Measurements from ENCODE around the gene CD300LF. TPM values are rescaled to one million over a fixed set of nuclear protein-coding genes. Genes with fewer than 3 reads are reported as not detected.
A peak's percentile ranks its signal among the peaks of the same experiment; 100 is the strongest.

CD300LF gene
- total RNA-seq, 1 experiment from 2014 or later, result not detected

DNA sequence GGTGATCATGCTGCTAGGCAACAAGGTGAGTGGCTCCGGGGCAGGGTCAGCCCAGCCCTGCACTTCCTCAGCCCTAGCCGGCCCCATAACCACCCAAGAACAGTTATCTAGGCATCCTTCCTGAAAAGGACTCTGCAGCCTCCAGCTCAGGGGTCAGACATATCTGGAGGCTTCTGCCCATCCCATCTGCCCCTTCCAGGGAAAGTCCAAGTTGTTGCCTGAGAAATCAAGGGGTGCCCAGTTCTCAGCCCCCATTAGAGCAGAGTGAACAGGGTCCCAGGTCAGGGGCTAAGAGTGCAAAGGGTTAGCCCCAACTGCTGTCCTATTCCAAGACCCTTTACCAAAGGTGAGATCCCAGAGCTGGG is 31.6 kb upstream of the CD300LF start:
- Histone ChIP-seq H3K79me2 (ENCODE audit: insufficient read depth, low read length) (no peaks in the 10 kb centered on the region), H3K9me3 (ENCODE audit: control insufficient read depth, low read depth, low read length) (no peaks in the 10 kb centered on the region), H3K14ac (ENCODE audit: insufficient read depth, low read length) (no peak overlapping the region), H3T11ph (ENCODE audit: low read length) (no peak overlapping the region), H2BK5ac (ENCODE audit: insufficient read length, low read length) (no peak overlapping the region), H3K4me2 (ENCODE audit: insufficient read depth, insufficient read length, low read length) (no peak overlapping the region), H3K4me1 (ENCODE audit: insufficient read depth, low read length) (peaks cover 15% of the 10 kb centered on the region), H3K9ac (ENCODE audit: extremely low read depth, insufficient read length, low read length) (no peak overlapping the region), H3K27ac (ENCODE audit: insufficient read length, low read depth, low read length) (no peak overlapping the region), H2BK120ac (ENCODE audit: low read depth, low read length, poor library complexity, severe bottlenecking) (no peak overlapping the region), H3K23ac (ENCODE audit: insufficient read length, low read depth, low read length) (no peak overlapping the region), H4K8ac (replicated peaks; ENCODE audit: insufficient read length, low read depth, low read length) (no peak overlapping the region), H3K27me3 (ENCODE audit: insufficient read depth, low read length) (no peaks in the 10 kb centered on the region), H3K23me2 (ENCODE audit: insufficient read length, low read depth, low read length, poor library complexity, severe bottlenecking) (peaks cover 5% of the 10 kb centered on the region), H2BK15ac (ENCODE audit: low read depth, low read length) (no peak overlapping the region), H2BK20ac (ENCODE audit: low read depth, low read length, poor library complexity, severe bottlenecking) (no peak overlapping the region), H3K79me1 (ENCODE audit: insufficient read depth, low read depth, low read length, poor library complexity, severe bottlenecking) (no peaks in the 10 kb centered on the region), H4K5ac (ENCODE audit: insufficient read length, low read depth, low read length) (no peak overlapping the region), H3K18ac (ENCODE audit: insufficient read length, low read depth, low read length) (no peak overlapping the region), H4K91ac (ENCODE audit: insufficient read length, low read depth, low read length) (no peak overlapping the region), H2AK5ac (ENCODE audit: insufficient read length, low read length) (no peak overlapping the region), H3K4ac (ENCODE audit: low read depth, low read length) (no peak overlapping the region), H4K20me1 (ENCODE audit: control insufficient read depth, insufficient read depth, insufficient read length) (no peaks in the 10 kb centered on the region), H3K56ac (ENCODE audit: insufficient read length, low read depth, low read length) (no peak overlapping the region), H2BK12ac (ENCODE audit: insufficient read length, low read depth, low read length) (no peak overlapping the region), H2AFZ (ENCODE audit: low read length) (no peak overlapping the region)
- Mint-ChIP-seq H3K27ac (no peak overlapping the region), H3K9me3 (no peaks in the 10 kb centered on the region; a peak in 1 of 5 replicates), H3K4me3 (peak overlapping the region in 1 of 2 experiments; percentile 71; a peak in 2 of 5 replicates), H3K4me1 (peaks cover 29 to 30% of the 10 kb centered on the region in 2 experiments), H3K27me3 (ENCODE audit: low read depth) (peaks cover 14% of the 10 kb centered on the region), H3K36me3 (ENCODE audit: insufficient read depth in 1 of 3, low read depth in 3 of 3) (no peaks in the 10 kb centered on the region)
- whole genome bisulfite sequencing (ENCODE audit: extremely low coverage, insufficient read length, low lambda C conversion rate), result no CpG with 5 or more reads among the region's 2 CpGs
- no peak for DNase-seq
- TF ChIP-seq, protein P1, sequence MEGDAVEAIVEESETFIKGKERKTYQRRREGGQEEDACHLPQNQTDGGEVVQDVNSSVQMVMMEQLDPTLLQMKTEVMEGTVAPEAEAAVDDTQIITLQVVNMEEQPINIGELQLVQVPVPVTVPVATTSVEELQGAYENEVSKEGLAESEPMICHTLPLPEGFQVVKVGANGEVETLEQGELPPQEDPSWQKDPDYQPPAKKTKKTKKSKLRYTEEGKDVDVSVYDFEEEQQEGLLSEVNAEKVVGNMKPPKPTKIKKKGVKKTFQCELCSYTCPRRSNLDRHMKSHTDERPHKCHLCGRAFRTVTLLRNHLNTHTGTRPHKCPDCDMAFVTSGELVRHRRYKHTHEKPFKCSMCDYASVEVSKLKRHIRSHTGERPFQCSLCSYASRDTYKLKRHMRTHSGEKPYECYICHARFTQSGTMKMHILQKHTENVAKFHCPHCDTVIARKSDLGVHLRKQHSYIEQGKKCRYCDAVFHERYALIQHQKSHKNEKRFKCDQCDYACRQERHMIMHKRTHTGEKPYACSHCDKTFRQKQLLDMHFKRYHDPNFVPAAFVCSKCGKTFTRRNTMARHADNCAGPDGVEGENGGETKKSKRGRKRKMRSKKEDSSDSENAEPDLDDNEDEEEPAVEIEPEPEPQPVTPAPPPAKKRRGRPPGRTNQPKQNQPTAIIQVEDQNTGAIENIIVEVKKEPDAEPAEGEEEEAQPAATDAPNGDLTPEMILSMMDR (conservative IDR thresholded peaks at IDR 0.05), result no peak
